22Rv1 (cell line): Measurements from ENCODE around the gene KCNK13.
A peak's percentile ranks its signal among the peaks of the same experiment; 100 is the strongest.

Experiments
- H3K27ac ChIP-seq: fragments of 450-650 bp; 2 replicates; pipeline ENCODE4 v1.5.1; 2017
- CTCF ChIP-seq: fragments of 450-650 bp; IDR thresholded peaks from 2 replicates; pipeline ENCODE4 v1.5.1; 2017; ENCODE audit warnings: mild to moderate bottlenecking
- ZFX ChIP-seq: fragments of 450-650 bp; IDR thresholded peaks from 2 replicates; pipeline ENCODE4 v1.6.1; 2017; ENCODE audit warnings: antibody characterized with exemption, borderline replicate concordance

The KCNK13 gene

GRCh38 chr14:90111895-90112534 is 50.2 kb downstream of the KCNK13 start:
- no peak overlapping the region for H3K27ac ChIP-seq
- TF ChIP-seq ZFX (no peak), CTCF (no peak)

GRCh38 chr14:90114554-90114953 is 52.8 kb downstream of the KCNK13 start:
- TF ChIP-seq ZFX = no peak
- TF ChIP-seq CTCF = peak; percentile 31
- H3K27ac ChIP-seq = no peak overlapping the region

- no peak overlapping the region for H3K27ac ChIP-seq
- TF ChIP-seq ZFX (no peak), CTCF (no peak)
Observed at GRCh38 chr14:90115780-90116179, 54.0 kb downstream of the KCNK13 start.

DNA sequence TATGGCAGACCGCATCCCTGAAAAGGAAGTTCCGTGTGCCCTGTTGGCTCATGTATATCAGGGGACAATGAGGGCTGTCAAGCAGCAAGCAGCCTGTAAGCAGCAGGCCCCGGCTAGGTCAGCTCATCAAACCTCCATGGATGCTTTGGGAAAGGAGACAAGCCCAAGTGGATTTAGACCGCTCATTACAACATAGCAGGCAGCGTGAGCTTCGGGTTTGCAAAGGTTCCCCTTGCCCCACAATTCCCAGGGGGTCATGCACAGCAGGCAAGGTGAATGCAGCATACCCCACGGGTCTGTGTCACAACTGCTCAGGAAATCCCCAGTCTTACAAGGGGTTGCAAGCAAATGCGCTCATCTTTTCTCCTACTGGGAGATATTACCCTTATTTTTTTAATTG is 54.6 kb downstream of the KCNK13 start:
- H3K27ac ChIP-seq = no peak overlapping the region
- TF ChIP-seq CTCF (no peak), ZFX (no peak)

GRCh38 chr14:90118027-90118426 is 56.2 kb downstream of the KCNK13 start:
- TF ChIP-seq CTCF = no peak
- no peak for TF ChIP-seq ZFX

DNA sequence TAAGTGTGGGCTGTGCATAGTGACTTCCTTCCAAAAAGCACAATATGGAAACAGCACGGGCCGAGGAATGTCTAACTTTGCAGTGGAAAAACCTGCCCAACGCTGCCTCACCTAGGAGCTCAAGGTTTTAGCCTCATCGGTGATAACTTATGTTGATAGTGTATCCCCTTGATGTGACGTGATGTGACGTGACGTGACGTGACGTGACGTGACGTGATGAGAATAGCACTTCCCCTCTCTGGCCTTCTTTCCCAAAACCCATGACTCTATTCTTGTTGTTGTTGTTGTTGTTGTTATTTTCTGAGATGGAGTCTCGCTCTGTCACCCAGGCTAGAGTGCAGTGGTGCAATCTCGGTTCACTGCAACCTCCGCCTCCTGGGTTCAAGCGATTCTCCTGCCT is 64.5 kb downstream of the KCNK13 start:
- no peak for TF ChIP-seq ZFX
- no peak for TF ChIP-seq CTCF
- H3K27ac ChIP-seq = no peak overlapping the region

More at GRCh38 chr14:90118027-90118426, 56.2 kb downstream of the KCNK13 start:
- H3K27ac ChIP-seq = no peak overlapping the region

- H3K27ac ChIP-seq = no peak overlapping the region
- TF ChIP-seq ZFX = no peak
- no peak for TF ChIP-seq CTCF
Observed at GRCh38 chr14:90132821-90133570, 71.2 kb downstream of the KCNK13 start.
